NCI-H345 (cell line): ENCODE measurements around the gene PDE4C.

Experiments used
- DNase-seq: peaks from one replicate; lab custom pipeline; 2025; lab: John Stamatoyannopoulos, UW

The PDE4C gene

DNA sequence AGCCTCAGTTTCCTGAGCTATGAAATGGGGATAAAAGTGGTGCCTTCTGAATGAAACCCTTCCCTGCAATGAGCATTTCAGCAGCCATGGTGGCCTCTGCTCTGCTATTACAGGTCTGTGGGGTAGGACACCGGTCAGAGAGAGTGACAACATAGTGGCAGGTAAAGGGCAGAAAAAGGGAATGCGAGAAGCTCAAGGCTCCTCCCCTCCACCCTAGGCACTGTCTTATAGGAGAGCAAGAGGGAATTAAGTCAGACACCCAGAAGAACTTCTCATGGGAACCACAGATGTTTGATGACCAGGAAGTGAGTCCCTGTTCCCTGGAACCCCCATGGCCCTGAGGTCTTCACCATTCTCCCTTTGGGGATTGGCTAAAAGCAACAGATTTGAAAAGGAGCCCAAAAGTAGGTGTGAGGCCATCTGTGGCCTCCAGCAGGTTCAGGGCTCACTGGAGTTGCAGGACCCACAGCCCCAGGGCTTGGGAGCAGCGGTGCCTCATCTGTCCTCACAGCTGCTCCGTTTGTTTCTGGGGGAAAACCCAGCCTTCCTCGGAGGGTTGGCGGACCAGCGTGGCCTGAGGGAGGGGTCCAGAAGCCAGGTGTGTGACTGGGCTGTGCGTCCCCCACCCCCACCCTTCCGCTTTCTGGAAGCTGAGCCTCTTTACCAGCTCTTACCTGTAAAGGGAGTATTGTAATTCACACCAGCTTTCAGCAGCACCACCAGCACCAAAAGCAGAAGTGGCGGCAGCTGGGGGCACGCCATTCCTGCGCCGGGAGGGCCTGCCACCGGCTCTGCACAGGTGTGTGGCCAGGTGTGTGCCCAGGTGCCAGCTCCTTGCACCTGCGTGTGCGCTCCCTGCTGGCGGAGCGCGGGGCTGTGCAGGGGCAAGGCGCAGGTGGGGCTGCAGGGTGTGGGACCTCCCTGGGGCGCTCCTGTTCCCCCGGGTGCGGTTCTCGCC, 28.6 kb upstream of the PDE4C start:
- peak; percentile 35 for DNase-seq

GRCh38 chr19:18253716-18254115, 27.5 kb upstream of the PDE4C start:
- no peak for DNase-seq

DNA sequence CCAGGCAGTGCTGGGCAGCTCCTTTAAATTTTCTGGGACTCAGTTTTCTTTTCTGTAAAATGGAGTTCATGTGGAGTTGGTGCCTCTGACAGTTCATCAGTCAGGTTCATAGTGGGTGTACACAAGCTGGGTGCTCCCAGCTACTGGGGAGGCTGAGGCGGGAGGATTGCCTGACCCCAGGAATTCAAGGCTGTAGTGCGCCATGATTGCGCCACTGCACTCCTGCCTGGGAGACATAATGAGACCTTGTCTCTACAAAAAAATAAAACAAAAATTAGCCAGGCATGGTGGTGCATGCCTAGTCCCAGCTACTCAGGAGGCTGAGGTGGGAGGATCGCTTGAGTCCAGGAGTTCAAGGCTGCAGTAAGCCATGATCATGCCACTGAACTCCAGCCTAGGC, 26.9 kb upstream of the PDE4C start:
- no peak for DNase-seq

DNA sequence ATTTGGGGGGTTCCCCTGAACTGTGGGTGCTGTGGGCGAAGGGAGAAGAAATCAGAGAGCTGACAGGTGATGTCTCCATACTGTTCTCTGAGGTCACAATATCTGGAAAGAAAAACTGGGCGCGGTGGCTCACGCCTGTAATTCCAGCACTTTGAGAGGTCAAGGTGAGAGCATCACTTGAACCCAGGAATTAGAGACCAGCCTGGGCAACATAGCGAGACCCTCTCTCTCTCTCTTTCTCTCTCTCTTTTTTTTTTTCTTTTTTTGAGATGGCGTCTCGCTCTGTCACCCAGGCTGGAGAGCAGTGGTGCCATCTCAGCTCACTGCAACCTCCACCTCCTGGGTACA, 26.1 kb upstream of the PDE4C start:
- DNase-seq = no peak

DNA sequence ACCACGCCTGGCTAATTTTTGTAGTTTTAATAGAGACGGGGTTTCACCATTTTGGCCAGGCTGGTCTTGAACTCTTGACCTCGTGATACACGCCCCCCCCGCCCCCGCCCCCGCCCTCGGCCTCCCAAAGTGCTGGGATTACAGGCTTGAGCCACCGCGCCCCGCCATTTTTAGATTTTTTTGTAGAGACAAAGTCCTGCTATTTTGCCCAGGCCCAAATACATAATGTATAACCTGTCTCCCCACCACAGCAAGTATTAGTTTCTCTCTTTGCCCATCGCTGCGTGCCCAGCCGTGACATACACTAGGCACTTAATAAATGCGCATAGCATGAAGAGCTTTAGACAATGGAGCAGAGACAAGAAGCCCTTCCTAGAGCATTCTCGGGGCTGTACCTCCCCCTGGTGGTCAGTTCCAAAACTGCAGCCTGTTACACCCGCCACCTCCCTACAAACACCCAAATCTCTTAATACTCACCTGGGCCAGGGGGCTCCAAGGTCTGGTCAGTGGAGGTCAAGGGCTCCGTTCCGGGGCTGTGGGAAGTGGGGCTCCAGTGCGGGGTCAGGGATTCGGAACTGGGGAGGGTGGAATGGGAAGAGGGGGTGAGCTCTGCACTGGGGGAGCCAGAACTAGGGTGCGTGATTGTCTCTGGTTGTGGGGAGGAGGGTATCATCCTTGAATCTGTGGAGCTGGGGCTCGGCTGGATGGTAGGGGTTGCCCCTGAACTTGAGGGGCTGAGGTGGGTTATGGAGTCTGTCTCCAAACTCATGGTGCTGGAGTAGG, 25.5 kb upstream of the PDE4C start:
- DNase-seq = peak; percentile 65

DNA sequence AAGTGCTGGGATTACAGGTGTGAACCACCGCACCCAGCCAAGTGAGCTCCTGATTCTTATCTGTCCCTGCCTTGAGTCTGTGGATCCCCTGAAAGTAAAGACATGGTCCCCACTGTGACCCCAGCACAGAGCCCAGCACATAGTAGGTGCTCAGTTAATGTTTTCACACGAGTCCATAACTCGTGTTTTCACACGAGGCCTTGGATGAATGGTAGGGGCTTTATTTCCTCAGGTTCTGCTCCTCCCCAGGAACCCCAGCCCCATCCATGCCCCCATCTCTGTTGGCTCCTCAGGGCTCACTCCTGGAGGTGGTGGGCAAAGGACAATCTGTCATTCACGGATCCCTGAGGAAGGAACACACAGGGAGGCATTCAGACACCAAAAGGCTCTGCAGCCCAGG, 23.6 kb upstream of the PDE4C start:
- no peak for DNase-seq

DNA sequence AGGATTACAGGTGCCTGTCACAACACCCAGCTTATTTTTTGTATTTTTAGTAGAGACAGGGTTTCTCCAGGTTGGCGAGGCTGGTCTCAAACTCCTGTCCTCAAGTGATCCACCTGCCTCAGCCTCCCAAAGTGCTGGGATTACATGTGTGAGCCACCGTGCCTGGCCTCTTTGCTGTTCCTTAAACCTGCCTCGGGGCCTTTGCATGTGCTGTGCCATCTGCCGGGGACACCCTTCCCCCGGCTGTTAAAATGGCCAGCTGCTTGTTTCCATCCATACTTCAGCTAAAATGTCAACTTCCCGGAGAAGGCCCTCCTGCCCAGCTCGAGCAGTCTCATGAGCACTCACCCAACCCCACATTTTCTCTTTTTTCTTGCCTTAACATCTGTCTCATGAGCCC, 19.1 kb upstream of the PDE4C start:
- no peak for DNase-seq

DNA sequence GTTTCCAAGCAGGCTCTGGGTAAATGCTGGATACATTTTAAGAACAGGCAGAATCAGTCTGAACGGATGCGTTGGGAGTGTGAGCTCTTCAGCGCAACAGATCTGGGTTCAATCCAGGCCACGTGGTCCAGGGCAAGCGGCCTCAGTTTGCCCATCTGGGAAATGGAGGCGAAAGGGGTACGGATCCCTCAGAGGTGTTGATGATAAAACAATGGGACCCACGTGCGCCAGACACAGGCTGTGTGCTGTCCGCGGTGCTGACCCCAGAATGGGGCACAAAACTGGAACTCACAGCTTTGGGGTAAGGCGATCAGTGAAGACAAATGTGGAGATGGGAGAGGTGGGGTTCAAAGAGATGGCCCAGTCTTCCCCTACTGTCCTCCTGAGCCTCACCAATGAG, 13.1 kb upstream of the PDE4C start:
- DNase-seq = no peak

GRCh38 chr19:18234194-18234593, 8.0 kb upstream of the PDE4C start:
- no peak for DNase-seq

DNA sequence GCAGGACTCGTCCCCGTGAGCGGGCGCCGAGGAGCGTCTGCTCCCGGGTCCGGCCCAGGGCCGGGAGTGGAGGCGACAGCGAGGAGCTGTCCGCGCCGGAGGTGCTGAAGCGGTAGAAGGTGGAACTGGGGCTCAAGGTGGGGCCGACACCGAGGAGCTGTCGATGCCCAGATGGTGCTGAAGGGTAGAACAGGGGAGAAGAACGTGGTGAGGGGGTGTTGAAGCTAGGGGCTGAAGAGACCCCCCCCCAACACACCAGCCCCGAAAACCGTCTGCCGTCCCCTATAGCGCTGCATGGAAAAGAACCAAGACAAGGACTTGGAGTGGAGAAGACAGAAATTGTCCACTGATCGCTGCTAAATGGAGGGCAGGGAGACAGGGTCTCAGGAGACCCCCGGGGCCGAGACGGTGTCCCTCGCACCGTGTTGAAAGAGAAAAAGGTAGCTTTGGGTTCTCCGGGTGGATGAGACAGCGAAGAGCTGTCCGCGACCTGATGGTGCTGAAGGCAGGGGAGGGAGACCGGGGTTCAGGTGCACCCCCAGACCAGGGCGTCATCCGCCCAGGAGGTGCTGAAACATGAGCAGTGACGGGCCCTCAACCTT, 7.1 kb upstream of the PDE4C start:
- peak; percentile 9 for DNase-seq

DNA sequence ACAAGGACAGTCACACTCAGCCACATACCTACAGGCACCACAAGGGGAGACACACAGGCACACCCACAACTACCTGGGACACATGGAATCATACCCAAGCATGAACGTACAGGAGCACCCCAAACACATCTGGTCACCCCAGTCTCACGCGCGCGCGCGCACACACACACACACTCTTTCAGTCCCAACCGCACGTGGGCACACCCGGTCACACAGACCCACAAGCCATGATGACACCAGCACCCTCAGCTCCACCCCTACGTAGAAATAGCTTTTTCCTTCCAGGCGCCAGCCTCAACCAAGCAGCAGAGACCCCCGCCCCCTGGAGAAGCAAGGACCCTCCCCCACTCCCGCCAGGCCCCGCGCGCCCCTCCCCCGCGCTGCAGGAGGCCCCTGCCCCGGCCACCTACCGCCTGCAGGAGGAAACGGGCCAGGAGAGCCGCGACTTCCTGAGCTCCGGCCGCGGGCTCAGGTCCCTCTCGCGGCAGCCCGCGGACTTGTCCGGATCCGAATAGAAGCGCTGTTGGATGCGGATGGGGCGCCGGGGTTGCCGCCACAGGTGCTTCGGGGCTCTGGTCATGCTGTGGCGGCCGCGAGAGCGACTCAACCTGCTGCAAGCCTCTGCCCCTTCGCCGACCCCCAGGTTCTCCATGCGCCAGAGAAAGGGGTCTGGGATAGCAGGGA, 6.4 kb upstream of the PDE4C start:
- DNase-seq = peak; percentile 19

DNA sequence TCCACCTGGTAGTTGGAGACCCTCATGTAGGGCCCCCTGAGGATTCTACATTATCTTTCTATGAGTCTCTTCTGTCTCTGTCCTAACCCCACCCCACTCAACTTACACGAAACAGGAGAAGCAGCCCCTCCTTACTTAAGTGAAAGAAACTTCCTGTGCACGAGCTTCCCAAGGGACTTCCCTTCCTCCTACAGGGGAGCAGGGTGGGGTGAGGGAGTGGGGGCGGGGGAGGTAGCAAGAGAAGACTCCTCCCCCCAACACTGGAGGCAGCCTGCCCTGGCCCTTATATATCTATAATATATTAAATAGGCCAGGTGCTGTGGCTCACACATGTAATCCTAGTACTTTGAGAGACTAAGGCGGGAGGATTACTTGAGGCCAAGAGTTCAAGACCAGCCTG, 5.5 kb upstream of the PDE4C start:
- DNase-seq = no peak

DNA sequence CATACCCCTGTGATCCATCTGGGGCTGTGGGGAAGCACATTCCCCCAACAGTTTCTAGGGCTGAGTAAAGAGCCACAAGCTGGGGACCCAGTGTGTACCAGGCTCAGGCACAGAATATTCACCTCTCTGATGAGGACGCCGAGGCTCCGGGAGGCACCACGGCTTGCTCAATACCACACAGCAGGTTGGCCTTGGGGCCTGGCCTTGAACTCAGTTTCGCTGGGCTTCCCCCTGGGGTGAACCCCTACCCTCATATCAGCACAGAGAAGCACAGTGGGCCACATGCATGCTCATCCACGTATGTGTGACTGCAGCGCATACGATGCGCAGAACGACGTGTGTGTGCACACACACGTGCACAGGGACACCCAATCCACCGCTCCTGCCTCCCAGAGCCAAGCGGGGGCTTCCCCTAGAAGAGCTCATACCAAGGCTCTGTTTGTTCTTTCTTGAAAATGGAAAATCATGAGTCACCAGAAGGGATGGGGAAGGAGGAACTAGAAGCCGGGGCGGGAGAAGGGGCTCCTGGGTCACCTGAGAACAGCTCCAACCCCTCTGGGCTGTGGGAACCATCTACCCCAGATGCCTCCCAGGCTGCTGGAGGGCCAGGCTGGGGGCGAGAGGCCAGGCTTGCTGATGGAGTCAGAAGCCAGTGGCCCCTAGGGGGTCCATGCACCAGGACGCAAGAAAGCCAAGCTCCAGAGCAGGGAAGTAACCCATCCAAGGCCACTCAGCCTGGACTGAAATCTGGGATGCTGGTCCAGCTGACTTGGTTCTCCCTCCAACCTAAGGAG, 4.9 kb upstream of the PDE4C start:
- no peak for DNase-seq

DNA sequence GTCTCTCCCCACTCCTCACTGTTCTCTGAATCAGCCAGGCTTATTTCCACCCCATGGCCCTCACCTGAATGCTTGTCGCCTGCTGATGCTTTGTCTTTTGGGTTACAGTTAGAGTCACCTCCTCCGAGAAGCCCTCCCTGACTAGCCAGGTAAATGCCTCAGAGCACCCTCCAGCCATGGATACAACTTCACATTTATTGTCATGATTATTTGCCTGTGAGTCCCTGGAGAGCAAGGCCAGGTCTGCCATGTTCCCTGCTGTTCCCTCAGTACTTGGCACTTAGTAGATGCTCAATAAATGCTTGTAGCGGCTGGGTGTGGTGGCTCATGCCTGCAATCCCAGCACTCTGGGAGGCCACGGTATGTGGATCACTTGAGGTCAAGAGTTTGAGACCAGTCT, 3.7 kb upstream of the PDE4C start:
- no peak for DNase-seq

- no peak for DNase-seq
Observed at GRCh38 chr19:18229474-18229873, 3.2 kb upstream of the PDE4C start.

GRCh38 chr19:18227781-18228271, 1.6 kb upstream of the PDE4C start:
- DNase-seq = no peak

- DNase-seq = no peak
Observed at GRCh38 chr19:18226956-18227780, 930 bp upstream of the PDE4C start.

DNA sequence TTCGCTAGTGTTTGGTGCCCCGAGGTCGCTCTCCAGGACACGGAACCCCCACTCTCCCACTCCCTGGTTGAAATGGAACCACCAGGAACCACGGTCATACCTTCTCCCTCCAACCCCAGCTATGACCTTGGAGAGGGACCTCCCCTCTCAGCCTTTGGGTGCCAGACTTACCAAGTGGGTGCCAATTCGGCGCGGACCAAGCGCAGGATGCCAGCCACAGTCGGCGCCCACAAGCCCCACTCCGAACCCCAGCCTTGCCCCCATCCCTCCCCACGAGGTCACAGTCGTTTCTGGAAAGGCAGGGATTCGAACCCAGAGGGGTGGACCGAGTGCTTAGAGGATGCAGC, 910 bp downstream of the PDE4C start:
- DNase-seq = no peak

DNA sequence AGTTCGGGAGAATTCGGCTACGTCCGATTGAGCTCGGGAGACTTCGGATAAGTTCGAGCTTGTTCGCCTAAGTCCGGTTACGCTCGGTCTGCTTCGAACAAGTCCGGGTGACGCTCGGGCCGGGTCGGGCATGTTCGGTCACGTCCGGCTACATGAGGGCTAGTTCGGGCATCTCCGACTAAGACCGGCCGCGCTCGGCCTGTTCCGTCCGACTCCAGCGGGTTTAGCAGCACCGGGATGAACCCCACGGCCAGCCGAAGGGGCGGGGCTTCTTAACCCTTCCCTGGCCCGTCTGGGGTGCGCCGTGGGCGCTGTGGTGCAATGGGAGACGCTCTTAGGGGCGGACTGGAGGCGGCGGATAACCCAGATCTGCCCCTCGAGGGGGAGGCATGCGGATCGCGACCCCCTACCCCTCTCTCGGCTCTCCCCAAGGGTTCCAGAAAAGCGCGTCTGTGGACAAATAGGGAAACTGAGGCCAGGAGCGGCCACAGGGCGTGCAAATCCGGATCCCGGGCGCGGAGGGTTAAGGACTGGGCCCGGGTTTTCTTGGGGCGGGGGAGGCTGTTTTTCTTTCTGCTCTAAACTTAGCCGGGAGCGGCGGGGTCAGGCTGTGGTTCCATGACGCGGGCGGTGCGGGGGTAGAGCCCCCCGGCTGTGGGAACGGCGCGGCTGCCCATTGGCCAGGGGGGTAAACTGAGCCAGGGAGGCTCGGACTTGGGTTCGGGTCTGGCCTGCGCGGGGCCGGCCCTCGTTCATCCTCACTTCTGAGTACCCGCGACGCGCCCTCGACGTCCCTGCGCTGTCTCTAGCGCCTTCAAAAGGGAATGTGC, 1.5 kb downstream of the PDE4C start:
- DNase-seq = peak; percentile 91
